CD4-positive, alpha-beta T cell treated with Interleukin-1 beta for 1 hour (primary cell): ENCODE data around the gene WFS1.
A peak's percentile ranks its signal among the peaks of the same experiment; 100 is the strongest.

Experiments
- DNase-seq, 2 donors: peaks; one replicate each; pipeline ENCODE4 v3.0.0-alpha.2; 2020 to 2022

WFS1 gene

DNA sequence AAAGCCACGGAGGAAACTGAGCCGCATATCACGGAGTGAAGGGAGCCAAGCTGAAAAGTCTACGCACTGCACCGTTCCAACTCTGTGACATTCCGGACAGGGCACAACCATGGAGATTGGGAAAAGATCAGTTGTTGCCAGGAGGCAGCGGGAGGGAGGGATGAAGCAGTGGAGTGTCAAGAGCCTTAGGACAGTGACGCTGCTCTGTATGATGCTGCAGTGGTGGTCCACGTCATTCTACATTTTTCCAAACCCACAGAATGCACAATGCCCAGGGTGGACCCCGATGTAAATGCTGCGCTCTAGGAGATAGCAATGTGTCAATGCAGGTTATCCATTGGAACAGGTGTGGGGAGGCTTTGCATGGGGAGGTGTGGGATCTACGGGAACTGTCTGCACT is 7.5 kb upstream of the WFS1 start:
- no peak for DNase-seq

DNA sequence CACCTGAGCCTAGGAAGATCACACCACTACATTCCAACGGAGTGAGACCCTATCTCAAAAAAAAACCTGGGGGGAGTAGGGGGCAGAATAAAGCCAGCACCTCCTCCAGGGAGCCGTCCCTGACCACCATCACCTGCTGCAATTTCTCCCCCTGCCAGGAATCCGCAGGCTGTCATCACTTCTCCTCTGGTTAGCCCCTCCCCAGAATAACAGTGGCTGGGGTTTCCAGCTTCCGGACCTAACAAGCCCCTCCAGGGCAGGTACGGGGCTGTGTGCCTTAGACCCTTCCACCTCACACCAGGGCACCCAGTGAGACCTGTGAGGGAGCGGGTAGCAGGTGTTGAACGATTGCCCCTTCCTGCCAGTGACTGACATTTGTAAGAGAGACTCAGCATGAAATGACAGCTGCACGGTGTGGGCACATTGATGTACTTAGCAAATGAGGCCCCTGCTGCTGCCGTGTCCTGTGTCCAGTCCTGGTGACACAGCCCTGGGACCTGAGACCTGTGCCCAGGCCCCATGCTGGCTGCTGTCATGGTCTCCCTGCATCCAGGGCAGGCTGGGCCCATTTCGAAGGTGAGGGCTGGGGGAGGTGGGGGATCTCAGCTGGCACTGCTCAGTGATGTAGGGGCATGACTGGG is 6.7 kb upstream of the WFS1 start:
- no peak for DNase-seq

DNA sequence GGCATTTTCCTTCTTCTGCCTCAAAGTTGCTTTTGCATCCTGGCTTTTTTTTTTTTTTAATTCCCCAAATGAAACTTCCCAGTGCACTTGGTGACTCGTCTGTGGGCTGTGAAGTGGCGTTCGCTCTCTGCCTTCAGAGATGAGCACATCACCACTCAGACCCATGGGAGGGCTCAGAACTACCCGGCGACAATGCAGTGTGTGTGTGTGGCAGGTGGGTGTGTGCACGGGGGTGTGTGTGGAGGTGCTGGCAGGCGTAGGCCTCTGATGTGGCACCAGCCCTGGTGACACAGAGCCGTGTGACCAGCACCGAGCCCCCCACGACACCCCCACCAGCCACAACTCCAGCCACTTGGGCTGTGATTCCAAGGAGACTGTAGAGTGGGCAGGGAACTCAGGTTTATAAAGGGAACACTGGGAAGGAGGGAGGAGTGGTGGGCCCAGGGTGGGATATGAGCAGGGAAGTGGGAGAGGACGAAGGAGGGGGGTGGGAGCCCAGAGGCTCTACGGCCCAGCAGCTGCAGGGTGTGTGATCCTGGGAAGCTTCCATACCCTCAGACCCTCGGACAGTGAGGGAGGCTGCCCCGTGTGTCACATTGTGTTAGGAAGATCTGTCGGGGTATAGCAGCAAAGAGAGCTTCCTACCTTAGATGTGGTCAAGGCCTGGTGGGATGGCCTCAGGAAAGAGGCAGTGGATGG is 6.0 kb upstream of the WFS1 start:
- DNase-seq = no peak

DNA sequence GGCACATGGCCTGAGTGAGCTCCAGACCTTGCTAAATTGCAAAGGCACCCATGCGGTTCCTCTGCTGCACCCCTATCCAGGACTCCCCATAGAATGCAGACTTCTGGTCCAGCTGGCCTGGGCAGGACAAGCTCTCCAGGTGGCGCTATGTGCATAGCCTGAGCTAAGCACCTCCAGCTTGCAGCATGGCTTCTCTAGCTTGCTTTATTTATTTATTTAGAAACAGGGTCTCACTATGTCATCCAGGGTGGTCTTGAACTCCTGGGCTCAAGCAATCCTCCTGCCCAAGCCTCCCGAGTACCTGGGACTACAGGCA is 5.5 kb upstream of the WFS1 start:
- DNase-seq = peak in 1 of 2 donors; percentile 12

DNA sequence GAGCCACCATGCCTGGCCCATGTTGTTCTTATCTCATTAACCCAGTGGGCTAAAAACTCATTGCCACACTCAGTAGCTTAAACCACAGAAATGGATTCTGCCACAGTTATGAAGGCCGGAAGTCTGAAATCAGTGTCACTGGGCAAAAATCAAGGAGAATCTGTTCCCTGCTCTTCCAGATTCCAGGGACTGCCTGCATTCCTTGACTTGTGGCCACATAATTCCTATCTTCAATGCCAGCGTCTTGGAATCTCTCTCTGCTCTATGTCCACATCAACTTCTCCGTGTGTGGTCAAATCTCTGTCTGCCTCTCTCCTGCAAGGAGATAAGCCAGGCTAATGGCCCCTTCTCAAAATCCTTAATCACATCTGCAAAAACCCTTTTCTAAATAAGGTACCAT is 4.1 kb upstream of the WFS1 start:
- DNase-seq = no peak

DNA sequence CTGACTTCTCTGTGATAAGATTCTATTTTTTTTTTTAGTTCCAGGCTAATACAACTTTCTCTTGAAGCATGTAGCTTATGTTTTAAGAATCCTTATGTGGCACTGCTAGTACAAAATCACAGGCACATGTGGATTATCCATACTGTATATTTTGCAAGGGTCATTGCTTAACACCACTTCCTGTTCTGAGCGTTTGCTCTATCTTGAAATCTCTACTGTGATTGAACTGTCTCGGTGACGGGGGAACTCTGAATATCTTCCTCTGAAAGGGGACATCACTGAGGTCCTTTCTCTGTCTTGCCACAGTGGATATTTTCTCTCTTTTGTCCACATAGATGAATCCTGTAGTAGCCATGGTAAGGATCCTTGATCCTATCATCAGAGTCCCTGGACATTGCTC is 2.1 kb upstream of the WFS1 start:
- DNase-seq = no peak

DNA sequence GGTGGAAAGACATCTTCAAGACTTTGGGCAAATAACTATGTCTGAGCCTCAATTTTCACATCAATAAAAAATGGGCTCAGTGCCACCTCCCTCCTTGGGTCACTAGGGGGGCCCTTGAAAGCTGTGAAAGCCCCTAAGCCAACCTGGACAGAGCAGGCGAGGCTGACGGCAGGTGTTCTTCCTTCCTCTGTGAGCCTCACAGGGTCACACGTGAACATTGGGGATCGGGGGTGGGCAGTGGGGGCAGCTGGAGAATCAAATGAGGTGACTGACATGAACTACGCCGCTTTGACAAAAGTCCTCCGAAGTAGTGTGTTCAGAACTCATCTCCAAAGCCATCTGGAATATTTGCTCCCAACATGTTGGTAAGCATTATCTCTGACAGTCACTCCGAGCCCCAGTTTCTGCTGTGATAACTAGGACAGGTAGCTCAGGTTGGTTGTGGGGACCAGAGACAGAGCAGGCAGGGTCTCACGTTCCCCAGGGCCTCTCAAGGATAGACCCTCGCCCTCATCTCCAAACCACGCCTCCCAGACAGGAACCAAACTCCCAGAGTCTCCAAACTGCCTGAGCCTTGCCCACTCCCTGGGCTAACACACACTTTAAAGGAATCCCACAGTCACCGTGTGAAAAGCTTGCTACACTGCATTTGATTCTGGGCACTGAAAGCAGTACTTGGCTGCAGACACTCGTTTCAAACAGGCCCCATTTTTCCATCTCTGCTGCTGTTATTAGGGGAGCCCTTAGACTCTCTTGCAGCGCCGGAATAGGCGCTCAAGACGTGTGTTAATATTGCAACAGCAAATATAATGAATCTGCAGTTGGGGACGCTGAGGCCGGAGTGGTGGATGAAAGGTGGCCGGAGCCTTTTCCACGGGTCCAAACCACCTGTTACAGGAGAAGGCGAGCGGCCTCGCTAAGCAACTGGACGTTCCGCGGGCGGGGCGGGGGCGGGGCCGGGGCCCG is 717 bp upstream of the WFS1 start:
- DNase-seq = no peak

DNA sequence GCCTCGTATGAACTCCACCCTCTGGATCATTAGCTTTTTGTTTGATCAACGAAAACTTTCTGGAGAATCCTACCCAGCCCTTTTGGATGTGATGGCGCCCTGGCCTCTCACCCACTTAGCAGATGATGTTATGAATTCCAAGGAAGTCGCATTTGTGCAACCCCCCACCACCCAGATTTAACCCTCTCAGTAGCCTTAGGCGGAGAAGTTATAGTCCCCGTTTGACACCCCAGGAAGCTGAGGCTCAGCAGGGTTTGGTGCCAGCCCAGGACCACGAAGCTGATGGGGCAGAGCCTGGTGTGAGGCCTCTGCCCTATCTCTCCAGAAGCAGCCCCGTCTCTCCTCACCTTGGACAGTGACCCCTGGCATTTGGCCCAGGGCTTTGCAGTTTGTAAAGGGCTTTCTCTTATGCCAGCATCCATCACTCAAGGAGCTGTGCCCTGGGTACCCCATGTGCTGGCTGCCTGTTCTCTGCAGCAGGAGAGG is 1.0 kb downstream of the WFS1 start:
- DNase-seq = no peak

DNA sequence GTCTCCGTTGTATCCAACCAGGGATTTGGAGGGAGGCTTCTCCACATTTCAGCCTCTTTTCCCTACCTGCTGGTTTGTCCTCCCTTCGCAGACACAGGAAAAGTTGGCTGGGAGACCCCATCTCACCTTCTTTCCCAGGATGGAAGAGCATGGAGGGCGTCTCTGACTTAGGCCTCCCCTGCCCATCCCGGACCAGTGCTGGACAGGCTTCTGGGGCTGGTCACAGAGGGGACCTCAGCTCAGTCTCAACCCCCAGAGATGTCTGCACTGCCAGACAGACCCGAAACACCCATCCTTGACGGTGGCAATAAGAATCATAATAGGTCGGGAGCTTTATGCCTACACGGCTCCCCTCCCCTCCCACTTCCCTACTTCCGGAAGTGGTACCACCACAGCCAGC is 1.6 kb downstream of the WFS1 start:
- no peak for DNase-seq

DNA sequence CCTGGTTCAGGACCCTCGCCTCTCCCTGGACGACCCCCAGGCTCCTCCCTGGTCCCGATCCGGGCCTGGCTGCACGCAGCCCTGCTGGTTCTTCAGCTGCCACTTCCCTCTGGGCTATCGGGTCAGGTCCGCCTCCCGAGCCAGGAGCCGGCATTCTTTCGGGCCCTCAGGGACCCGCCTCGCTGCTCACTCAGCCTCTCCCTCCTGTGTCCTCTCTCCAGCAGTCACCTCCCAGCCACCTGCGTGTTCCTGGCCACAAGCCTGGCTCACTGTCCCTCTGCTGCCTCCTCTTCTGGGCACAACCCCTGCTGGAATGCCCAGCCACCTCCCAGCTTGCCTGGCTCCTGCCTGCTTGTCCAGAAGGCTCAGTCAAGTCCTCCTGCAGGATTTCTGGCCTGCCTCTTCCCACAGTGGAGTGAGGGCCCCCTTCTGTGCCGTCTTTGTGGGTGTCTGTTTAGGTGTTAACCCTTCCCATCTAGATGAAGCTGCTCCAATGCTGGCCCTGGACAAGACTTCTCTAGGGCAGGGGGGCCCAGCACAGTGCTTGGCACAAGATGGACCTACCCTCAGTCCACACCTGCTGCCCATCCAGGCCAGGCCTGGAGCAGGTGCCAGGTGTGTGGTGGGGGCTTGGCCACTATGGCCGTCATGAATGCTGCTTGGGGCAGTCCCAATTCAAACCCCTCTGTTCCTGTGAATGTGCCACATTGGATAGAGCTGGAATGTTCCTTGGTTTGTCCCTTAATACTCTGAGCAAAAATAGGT is 2.2 kb downstream of the WFS1 start:
- no peak for DNase-seq

DNA sequence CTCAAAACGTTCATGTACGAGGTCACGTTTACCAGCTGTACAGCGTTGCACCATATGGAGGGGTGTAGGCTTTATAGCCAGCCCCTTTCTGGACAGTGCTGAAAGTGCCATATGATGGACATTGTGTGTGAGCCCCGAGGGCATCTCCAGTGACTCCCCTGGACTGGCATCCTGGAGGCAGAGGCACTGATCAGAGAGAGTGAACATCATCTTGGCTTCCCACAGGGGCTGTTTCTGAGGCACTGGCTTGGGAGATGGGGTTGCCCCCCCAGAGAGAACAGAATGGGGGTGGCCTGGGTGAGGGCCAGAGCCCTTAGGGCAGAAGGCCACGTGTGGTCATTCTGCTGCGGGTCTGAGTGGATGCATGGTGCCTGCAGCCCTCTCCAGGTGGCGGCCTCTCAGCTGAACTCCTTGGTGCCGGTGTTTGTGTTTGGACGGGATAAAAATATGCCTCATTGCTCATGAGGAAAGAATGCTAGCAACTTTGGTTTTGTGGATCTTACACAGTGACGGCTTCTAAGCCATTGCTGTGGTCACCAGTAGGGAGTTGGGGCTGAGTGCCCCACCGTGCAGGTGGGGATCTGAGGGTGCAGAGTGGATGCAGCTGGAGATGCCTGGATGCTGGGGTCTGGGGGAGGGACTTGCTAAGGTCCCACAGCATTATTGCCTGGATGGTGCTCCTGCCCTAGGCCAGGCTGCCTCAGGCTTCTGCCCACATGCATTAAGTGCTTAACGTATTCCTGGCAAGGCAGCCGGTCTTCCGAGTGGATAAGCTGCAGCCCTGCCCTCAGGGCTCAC is 3.4 kb downstream of the WFS1 start:
- DNase-seq = no peak

DNA sequence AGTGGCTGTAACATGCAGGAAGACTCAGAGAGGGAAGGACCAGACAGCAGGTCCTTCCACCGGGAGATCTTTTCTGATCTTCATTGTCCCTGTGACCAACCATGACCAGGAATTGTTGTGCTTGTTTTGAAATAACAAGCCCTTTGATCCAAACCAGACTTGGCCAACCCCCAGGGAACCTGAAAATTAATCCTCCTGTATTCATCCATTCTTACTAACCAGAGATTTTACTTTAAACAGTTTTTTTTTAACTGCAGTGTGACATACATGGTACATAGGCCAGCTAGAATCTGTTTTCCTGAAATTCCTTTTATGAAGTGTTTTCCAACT is 4.0 kb downstream of the WFS1 start:
- DNase-seq = no peak

DNA sequence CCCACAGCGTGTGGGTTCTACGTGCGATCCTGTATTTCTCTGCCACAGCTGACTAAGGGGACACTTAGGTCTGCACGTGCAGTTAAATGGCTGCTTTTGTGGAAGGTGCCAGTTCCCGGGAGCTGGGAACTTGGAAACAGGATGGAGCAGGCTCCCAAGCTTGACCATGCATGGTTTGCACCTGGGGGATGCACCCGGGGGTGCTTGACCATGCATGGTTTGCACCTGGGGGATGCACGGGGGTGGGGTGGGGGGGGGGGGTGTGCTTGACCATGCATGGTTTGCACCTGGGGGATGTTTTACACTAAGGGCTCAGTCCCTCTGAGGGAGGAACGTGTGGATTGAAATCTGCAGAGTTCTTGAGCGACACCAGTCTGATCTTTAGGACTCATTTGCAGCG is 5.7 kb downstream of the WFS1 start:
- no peak for DNase-seq

DNA sequence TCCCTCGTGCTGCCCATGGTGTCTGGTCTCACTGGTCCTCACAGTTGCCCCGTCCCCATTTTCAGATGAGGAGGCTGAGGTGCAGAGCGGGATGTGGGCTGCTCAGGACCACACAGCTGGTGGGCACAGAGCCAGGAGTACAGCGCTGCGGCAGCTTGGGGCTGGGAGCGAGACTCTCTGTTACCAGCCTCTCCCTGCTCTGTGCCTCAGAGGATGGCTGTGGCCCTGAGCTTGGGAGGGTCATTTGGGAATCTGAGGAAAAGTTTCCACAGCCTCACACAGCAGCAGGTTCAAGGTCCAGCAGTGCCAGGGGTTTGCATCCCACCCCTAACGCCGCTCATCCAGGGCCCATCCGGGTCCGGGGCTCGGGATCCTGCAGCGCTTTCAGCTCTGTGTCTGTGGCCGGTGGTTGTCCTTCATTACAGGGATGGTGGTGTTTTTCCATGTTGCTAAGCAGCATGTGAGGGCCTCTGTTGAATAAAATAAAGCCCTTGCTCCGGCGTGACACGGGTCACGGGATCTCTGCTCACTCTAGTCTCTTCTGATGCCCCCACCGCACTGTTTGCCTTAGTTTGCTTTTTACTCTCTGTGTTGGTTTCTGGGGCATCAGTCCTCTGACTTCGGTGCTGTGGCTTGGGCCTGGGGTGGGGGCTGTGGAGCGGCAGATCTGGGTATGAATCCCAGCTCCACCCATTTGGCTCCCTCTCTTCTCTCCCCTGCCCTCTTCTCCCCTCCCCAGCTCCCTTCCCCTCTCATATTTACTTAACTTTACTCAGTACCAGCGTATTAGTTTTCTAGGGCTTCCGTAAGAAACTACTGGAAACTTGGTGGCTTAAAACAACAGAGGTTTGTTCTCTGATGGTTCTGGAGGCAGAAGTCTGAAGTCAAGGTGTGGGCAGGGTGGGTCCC is 6.5 kb downstream of the WFS1 start:
- DNase-seq = no peak

DNA sequence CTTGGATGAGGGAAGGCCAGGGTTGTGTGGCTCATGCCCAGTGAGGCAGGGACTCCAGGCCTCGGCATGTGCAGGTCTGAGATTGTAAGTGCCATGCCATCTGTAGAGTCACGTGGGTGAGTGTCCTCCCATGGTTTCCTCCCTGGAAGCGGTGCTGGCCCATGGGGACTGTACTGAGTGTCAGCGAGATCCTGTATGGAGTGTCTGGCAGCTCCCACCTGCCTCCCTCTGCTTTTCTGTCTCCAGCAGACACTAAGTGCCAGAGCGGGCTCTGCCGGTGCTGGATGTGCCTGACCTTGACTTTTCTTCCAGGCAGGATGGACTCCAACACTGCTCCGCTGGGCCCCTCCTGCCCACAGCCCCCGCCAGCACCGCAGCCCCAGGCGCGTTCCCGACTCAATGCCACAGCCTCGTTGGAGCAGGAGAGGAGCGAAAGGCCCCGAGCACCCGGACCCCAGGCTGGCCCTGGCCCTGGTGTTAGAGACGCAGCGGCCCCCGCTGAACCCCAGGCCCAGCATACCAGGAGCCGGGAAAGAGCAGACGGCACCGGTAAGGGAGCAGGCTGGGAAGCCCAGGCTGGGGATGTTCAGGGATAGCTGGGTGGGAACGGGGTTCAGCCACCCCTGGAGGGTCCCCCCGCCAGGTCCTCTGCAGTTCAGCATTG is 7.6 kb downstream of the WFS1 start:
- DNase-seq = no peak

DNA sequence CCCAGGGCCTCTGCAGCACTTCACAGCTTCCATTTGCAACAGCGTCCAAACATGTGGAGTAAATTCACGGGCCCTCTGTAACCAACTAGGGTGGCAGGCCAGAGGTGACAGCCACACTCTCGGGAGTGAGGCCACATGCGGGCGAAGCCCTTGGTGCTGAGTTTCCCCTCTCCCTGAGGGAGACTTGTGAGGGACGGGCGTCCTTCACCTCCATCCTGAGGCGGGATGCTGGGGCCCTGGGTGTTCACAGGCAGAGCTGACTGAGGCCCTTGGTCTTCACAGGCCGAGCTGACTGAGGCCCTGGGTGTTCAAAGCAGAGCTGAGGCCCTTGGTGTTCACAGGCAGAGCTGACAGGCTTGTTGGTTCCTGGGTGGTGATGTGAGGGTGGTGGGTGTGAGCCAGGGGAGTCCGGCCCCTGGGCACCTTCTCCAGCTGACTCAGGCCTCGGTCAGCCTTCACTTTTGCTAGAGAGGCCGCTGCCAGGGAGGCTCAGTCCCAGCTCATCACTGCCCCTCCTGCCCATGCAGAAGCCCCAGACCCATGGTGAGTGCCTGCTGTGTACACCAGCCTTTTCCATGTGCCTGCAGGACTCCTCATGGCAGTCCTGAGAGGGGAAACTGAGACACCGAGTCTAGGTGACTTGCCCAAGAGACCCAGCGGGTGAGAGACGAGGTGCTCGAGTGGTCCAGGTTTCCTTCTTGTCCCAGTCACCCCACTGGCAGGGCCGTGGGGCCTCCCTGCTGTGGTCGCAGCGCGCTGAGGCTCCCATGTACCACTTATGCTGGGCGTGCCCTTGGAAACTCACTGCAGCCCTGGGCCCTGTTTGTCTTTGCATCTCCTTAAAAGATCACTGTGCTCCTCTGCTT is 8.5 kb downstream of the WFS1 start:
- no peak for DNase-seq

DNA sequence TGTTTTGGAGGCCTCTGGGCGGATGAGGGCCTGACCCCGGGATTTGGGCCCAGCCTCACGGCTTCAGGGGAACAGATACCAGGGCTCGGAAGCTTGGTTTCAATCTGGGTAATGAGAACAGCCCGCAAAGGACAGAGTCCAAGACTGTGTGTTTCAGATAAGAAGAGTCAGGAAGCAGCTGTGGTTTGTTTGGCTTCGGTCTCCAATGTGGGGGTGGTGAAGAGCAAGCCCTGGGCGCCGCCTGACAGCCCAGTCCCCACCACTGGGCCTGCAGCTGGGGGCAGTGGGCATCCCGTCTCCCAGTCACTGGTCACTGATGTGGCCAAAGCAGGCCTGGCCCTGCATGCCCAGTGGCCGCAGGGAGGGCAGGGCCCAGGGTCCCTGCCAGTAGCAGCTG is 9.1 kb downstream of the WFS1 start:
- DNase-seq = no peak

DNA sequence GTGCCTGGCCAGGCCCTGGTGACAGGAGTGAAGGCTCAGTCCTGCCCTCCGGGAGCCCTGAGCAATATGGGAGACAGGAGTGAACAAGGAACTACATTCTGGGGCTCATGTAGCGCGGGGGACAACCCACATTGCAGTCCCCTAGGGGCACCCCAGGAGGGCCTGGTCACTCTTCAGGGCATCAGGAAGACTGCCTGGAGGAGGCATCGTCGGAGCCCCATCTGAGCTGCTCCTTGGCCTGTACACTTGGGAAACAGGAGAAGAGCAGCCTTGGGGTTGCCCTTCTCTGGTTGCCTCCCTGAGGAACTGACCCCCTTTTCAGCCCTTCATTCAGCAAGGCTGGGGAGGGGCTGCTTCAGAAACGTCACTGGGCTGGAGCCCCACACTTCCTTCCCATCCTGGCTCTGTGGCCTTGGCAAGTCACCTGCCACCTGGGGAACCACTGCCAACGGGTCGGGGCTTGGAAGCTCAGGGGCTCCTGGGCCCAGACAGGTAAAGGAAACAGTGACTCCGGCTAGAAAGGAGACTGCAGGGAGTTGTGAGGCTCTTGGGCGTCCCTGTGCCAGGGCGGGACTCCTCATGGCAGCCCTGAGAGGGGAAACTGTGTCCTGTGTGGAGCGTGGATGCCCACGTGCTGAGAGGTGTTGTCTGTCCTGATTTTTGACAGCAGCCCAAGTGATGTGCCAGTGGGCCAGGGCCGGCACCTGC is 10.1 kb downstream of the WFS1 start:
- no peak for DNase-seq
